Endothelial cell of umbilical vein (primary cell): ENCODE results near the gene CCDC6. TPM values are rescaled to one million over a fixed set of nuclear protein-coding genes. Genes with fewer than 3 reads are reported as not detected.

Source experiments
- BruUV-seq: library from RNA; stranded (reverse); fragments of 400-500 nt; replicated peaks from 2 replicates; lab custom pipeline; 2021; lab: Mats Ljungman, UMichigan
- CTCF ChIA-PET: fragments of 300-600, 350-600 bp; sonication (Branson Sonifier 250); formaldehyde crosslinking; loops from one replicate; lab custom pipeline; 2021; ENCODE audit warnings: antibody characterized with exemption, inconsistent platforms; lab: Charles Lee
- POLR2A ChIA-PET: fragments of 300-600, 350-600 bp; sonication (Branson Sonifier 250); formaldehyde crosslinking; loops from one replicate; lab custom pipeline; 2021; ENCODE audit warnings: antibody characterized with exemption, inconsistent platforms; lab: Charles Lee
- DNase-seq: peaks from one replicate; pipeline ENCODE4 v3.0.0-alpha.2; 2011; ENCODE audit warnings: low read depth, low spot score
- FAIRE-seq: peaks from 2 replicates; lab custom pipeline; 2011; peaks lifted over from hg19 to GRCh38; lab: Jason Lieb, UNC
- H2AFZ ChIP-seq: 2 replicates; pipeline ENCODE4 v1.6.0; 2012; ENCODE audit warnings: low read depth, low read length, control low read depth, inconsistent platforms
- H3K27ac ChIP-seq: 2 replicates; pipeline ENCODE4 v1.5.1; 2011; ENCODE audit warnings: low read depth, mild to moderate bottlenecking, control low read depth, low read length, moderate library complexity; ENCODE audit not compliant: insufficient read depth
- H3K27me3 ChIP-seq, 2 experiments: 2 replicates each; pipeline versions ENCODE4 v1.6.0 to v1.6.1; 2011; ENCODE audit warnings: low read length in 2 of 2, mixed read lengths in 1 of 2; ENCODE audit not compliant: control insufficient read depth in 2 of 2, insufficient read depth in 2 of 2
- H3K36me3 ChIP-seq, 2 experiments: 2 replicates in 1 of 2; 3 replicates in 1 of 2; pipeline ENCODE4 v1.5.1; 2011; ENCODE audit warnings: low read length in 2 of 2, mild to moderate bottlenecking in 1 of 2, moderate library complexity in 1 of 2; ENCODE audit not compliant: control insufficient read depth in 2 of 2, insufficient read depth in 2 of 2; ENCODE audit errors: extremely low read depth in 1 of 2
- H3K4me1 ChIP-seq: 3 replicates; pipeline ENCODE4 v1.5.1; 2011; ENCODE audit warnings: mild to moderate bottlenecking, low read length; ENCODE audit not compliant: control insufficient read depth, insufficient read depth; ENCODE audit errors: extremely low read depth
- H3K4me2 ChIP-seq: 2 replicates; pipeline ENCODE4 v1.6.1; 2011; ENCODE audit warnings: low read length, control low read depth, mixed read lengths; ENCODE audit not compliant: insufficient read depth
- H3K4me3 ChIP-seq, 3 experiments: fragments of 200-600 bp in 1 of 3; sonication (generic), shearing (Covaris generic) in 1 of 3; replicated peaks in 1 of 3; 2 replicates each; pipeline ENCODE4 v1.5.1; 2011 to 2016; ENCODE audit warnings: control low read depth in 3 of 3, low read length in 3 of 3, mild to moderate bottlenecking in 2 of 3, inconsistent platforms in 1 of 3, low read depth in 1 of 3, moderate library complexity in 1 of 3; ENCODE audit not compliant: insufficient read depth in 1 of 3
- H3K79me2 ChIP-seq: 2 replicates; pipeline ENCODE4 v1.6.0; 2012; ENCODE audit warnings: low read length, inconsistent platforms; ENCODE audit not compliant: control insufficient read depth, insufficient read depth
- H3K9ac ChIP-seq: replicated peaks from 2 replicates; pipeline ENCODE3; 2011; ENCODE audit warnings: low read length, control low read depth; ENCODE audit not compliant: insufficient read depth; ENCODE audit errors: extremely low read depth
- H3K9me1 ChIP-seq: replicated peaks from 3 replicates; pipeline ENCODE4 v1.6.0; 2011; ENCODE audit warnings: mild to moderate bottlenecking, low read length; ENCODE audit not compliant: control insufficient read depth, insufficient read depth; ENCODE audit errors: extremely low read depth
- H3K9me3 ChIP-seq: replicated peaks from 2 replicates; pipeline ENCODE4 v1.5.1; 2012; ENCODE audit warnings: low read length, inconsistent platforms; ENCODE audit not compliant: control insufficient read depth, insufficient read depth
- H4K20me1 ChIP-seq: replicated peaks from 2 replicates; pipeline ENCODE3; 2011; ENCODE audit warnings: mild to moderate bottlenecking, low read length; ENCODE audit not compliant: control insufficient read depth, insufficient read depth; ENCODE audit errors: extremely low read depth
- EZH2 ChIP-seq: IDR thresholded peaks from 2 replicates; pipeline ENCODE4 v1.6.1; 2012; ENCODE audit warnings: borderline replicate concordance, low read depth, mild to moderate bottlenecking, moderate library complexity, low read length, inconsistent platforms; ENCODE audit not compliant: severe bottlenecking
- FOS ChIP-seq: IDR thresholded peaks from 2 replicates; pipeline ENCODE4 v1.6.1; 2011; ENCODE audit warnings: mild to moderate bottlenecking, low read length, moderate library complexity, borderline replicate concordance; ENCODE audit not compliant: insufficient read depth
- GATA2 ChIP-seq: IDR thresholded peaks from 2 replicates; pipeline ENCODE4 v1.7.0; 2011; ENCODE audit warnings: low read depth, mild to moderate bottlenecking, moderate library complexity, mixed read lengths, low read length; ENCODE audit not compliant: insufficient read length, insufficient read depth
- JUN ChIP-seq: IDR thresholded peaks from 2 replicates; pipeline ENCODE4 v1.6.1; 2011; ENCODE audit warnings: borderline replicate concordance, low read depth; ENCODE audit not compliant: insufficient read length, insufficient read depth
- MYC ChIP-seq: IDR thresholded peaks from one replicate; pipeline ENCODE4 v1.6.1; 2011; ENCODE audit warnings: mild to moderate bottlenecking, low read depth, low read length
- POLR2A ChIP-seq: IDR thresholded peaks from 2 replicates; pipeline ENCODE4 v1.6.1; 2012; ENCODE audit warnings: low read depth, mild to moderate bottlenecking, control low read depth, low read length
- POLR2AphosphoS5 ChIP-seq: IDR thresholded peaks from 2 replicates; pipeline ENCODE4 v1.6.1; 2012; ENCODE audit warnings: low read depth, mild to moderate bottlenecking, control low read depth, low read length, moderate library complexity; ENCODE audit not compliant: insufficient read depth
- dilution Hi-C: fragments of 300-500 bp; cut with MboI; formaldehyde crosslinking; loops from one replicate; pipeline ENCODE4 v1.15.0; 2019; ENCODE audit warnings: low sequenced_read_pairs; ENCODE audit not compliant: extremely low pct_ligation_motif_present
- intact Hi-C: fragments of 100-400 bp; cut with micrococcal nuclease; formaldehyde crosslinking; loops from one replicate; pipeline ENCODE4 v1.10.0; 2022
- polyA plus RNA-seq, 4 experiments: library from polyadenylated mRNA; depleted of rRNA in 3 of 4; stranded (reverse) in 3 of 4; unstranded in 1 of 4; fragments of >200 nt; gene quantifications; 2 replicates each; pipeline versions ENCODE4 v1.2.1 to v1.2.3, GENCODE V29; 2011 to 2012; ENCODE audit warnings: missing spikeins in 1 of 4
- total RNA-seq: library from RNA; stranded (reverse); gene quantifications from 2 replicates; pipeline ENCODE4 v1.2.3, GENCODE V29; 2021
- TF ChIP-seq, protein P1 (sequence below): IDR thresholded peaks from 2 replicates; pipeline ENCODE4 v1.6.1; 2011; ENCODE audit not compliant: insufficient read depth, insufficient read length
- TF ChIP-seq, protein P2 (sequence below), 2 donors: IDR thresholded peaks; 1 replicate in 1 of 2; 2 replicates in 1 of 2; pipeline ENCODE4 v1.5.1; 2011; ENCODE audit warnings: low read length in 2 of 2, mild to moderate bottlenecking in 2 of 2, moderate library complexity in 2 of 2, control low read depth in 1 of 2, inconsistent platforms in 1 of 2, low read depth in 1 of 2; ENCODE audit not compliant: insufficient read depth in 1 of 2; ENCODE audit errors: extremely low read depth in 1 of 2

Gene CCDC6
- total and polyA plus RNA-seq, 2 donors (not counting 3 experiments of a cell fraction or from before 2014, with no cell fraction given), result 16.8 to 36.8 TPM

DNA sequence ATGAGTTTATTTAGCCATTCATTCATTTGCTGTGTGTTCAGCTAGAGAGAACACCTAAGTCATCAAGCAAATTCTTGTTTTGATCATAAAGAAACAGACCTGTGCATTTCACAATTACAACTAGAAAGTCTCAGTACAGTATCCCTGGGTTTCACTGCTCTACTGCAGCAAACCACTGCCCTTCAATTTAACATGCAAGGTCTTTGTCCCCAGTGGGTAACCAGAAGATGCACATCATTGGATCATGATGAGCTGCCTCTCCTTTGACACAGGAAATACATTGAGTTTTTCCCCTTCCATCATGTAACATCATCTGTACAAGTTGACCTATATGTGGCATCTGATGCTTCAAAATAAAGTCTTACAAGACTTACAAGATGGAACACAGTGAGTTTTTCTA lies 82.6 kb downstream of the CCDC6 start:
- Histone ChIP-seq H3K4me3 (no peak overlapping the region), H2AFZ (no peak overlapping the region), H3K27ac (no peak overlapping the region), H3K79me2 (peaks cover 5% of the 10 kb centered on the region), H3K9me3 (no peaks in the 10 kb centered on the region), H3K9me1 (no peaks in the 10 kb centered on the region), H3K4me2 (no peak overlapping the region), H4K20me1 (peaks cover 3% of the 10 kb centered on the region), H3K27me3 (no peaks in the 10 kb centered on the region), H3K36me3 (no peaks in the 10 kb centered on the region), H3K9ac (no peak overlapping the region), H3K4me1 (peaks cover 5% of the 10 kb centered on the region)
- DNase-seq (no peak), FAIRE-seq (no peak)
- TF ChIP-seq, protein P1, sequence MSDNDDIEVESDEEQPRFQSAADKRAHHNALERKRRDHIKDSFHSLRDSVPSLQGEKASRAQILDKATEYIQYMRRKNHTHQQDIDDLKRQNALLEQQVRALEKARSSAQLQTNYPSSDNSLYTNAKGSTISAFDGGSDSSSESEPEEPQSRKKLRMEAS, result no peak
- TF ChIP-seq MYC (no peak), GATA2 (no peak), EZH2 (no peak), FOS (no peak), JUN (no peak), POLR2AphosphoS5 (no peak), POLR2A (no peak)
- TF ChIP-seq, protein P2, sequence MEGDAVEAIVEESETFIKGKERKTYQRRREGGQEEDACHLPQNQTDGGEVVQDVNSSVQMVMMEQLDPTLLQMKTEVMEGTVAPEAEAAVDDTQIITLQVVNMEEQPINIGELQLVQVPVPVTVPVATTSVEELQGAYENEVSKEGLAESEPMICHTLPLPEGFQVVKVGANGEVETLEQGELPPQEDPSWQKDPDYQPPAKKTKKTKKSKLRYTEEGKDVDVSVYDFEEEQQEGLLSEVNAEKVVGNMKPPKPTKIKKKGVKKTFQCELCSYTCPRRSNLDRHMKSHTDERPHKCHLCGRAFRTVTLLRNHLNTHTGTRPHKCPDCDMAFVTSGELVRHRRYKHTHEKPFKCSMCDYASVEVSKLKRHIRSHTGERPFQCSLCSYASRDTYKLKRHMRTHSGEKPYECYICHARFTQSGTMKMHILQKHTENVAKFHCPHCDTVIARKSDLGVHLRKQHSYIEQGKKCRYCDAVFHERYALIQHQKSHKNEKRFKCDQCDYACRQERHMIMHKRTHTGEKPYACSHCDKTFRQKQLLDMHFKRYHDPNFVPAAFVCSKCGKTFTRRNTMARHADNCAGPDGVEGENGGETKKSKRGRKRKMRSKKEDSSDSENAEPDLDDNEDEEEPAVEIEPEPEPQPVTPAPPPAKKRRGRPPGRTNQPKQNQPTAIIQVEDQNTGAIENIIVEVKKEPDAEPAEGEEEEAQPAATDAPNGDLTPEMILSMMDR (IDR thresholded peaks at IDR 0.05; ENCODE audit: extremely low read depth in 1 of 2, insufficient read depth in 1 of 2, low read depth in 1 of 2, low read length in 2 of 2), result no peak
- BruUV-seq, result no TSS peak
- ChIA-PET POLR2A (no interaction called here), CTCF (interaction anchor here (1.4 to 2.4 kb wide), 2 partner anchors 14 to 198 kb away, joined by 7 to 10 read pairs; no protein-coding TSS in a partner anchor)
- intact Hi-C loops (no loop called here), dilution Hi-C loops (no loop called here)
